ENCODE results near the gene A4GNT.

DNA sequence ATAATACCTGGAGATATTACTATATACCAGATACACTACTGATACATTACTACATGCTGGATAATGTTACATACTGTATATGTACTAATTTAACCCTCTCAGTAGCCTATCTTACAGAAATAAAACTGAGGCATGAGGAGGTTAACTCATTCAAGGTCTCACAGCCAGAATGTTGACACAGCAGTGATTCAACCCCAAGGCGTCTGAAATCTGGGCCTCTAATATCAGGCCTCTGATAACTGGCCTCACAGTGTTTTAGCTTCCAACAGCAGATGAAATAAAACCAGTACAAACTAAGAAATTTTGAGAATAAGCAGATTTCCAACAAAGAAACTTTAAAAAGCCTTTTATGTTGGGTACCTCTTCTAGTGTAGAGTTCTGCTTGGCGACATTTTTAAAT, 40.2 kb downstream of the A4GNT start:
- TF ChIP-seq EZH2 (IDR thresholded peaks at IDR 0.05), result no peak
- TF ChIP-seq POLR2AphosphoS5 (IDR thresholded peaks at IDR 0.05; ENCODE audit: borderline replicate concordance, low read depth, low read length), result no peak
